Stimulated activated effector memory CD8-positive, alpha-beta T cell treated with anti-CD3 and anti-CD28 coated beads, Interleukin-12 subunit alpha, Interleukin-12 subunit beta, amount 100 ng/mL, for 72 hours (primary cell): ENCODE results near the gene CCN6.
"Not testable (repeated sequence)": the region's sequence is repeated elsewhere in the genome, so short reads cannot be mapped to it uniquely, and the experiment has no call there.

Source experiments
- ATAC-seq: fragments of 150-1000 bp; cut with Tn5 transposase; 2 replicates; pipeline ENCODE4 v1.10.0; 2021
- DNase-seq, 2 donors: peaks; one replicate each; pipeline ENCODE4 v3.0.0; 2021 to 2022; ENCODE audit warnings: low spot score in 2 of 2
- H3K27ac Mint-ChIP-seq: one replicate; pipeline ENCODE4 v1.8.0; 2022; ENCODE audit warnings: mild to moderate bottlenecking, mixed read lengths
- H3K36me3 Mint-ChIP-seq: one replicate; pipeline ENCODE4 v1.8.0; 2022; ENCODE audit warnings: mild to moderate bottlenecking, mixed read lengths
- H3K4me1 Mint-ChIP-seq: one replicate; pipeline ENCODE4 v1.8.0; 2022; ENCODE audit warnings: mixed read lengths
- H3K4me3 Mint-ChIP-seq: one replicate; pipeline ENCODE4 v1.8.0; 2022; ENCODE audit warnings: mild to moderate bottlenecking, mixed read lengths
- H3K9me3 Mint-ChIP-seq: one replicate; pipeline ENCODE4 v1.8.0; 2022; ENCODE audit warnings: mixed read lengths

The CCN6 gene

DNA sequence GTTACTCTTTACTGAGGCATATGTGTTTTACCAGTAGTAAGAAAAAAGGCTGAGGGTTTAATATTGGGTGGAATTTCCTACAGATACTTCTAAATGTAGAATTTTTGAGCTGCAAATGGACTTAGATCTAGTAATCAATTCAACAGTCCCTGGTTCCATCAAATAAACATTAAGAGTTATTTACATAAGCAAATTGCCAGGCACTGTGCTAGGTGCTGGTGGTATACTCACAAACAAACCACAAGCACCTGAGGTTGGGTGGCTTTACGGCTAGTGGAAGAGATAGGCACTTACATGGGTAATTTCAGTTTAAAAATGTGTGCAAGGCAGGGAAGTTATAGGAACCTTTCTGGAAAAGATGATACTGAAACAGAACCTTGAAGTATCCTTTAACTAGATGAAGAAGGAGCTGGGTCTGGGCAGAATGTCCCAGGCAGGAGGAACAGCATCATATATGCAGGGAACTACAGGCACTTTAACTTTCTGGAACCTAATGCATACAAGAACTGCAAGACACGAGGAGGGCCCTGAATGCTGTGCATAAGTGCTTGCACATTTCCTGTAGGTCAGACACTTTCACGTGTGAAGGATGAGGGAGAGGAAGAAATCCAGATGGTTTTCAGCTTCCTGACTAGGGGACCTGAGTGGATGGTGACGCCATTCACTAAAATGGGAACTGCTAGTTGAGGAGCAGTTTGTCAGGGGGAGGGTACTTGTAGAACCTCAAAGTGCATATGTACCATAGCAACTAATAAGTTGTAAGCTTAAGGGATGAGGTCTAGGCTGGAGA lies 4.5 kb downstream of the CCN6 start:
- no peak for ATAC-seq
- Mint-ChIP-seq H3K4me3 (no peak overlapping the region), H3K4me1 (no peaks in the 10 kb centered on the region), H3K36me3 (no peaks in the 10 kb centered on the region), H3K9me3 (no peaks in the 10 kb centered on the region), H3K27ac (no peak overlapping the region)
- DNase-seq = no peak

DNA sequence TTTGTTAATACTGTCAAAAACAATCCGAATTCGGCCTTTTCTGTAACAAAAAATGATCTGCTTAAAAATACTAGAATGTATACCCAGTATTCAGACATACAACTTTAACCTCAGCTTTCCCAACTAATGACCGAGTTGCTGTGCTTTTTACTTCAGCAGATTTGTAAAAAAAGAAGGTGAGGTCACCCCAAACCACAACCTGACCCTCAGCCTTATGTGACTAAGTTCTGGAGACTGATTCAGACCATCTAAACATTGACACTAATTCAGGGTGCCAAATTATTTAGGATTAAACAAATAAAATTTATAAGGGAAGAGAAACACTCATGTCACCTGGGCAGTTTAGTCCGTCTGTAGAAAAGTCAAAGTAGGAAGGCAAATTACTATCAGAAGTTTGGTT lies 7.7 kb downstream of the CCN6 start:
- Mint-ChIP-seq H3K36me3 (no peaks in the 10 kb centered on the region), H3K4me3 (no peak overlapping the region), H3K27ac (no peak overlapping the region), H3K9me3 (no peaks in the 10 kb centered on the region), H3K4me1 (no peaks in the 10 kb centered on the region)
- DNase-seq = no peak
- no peak for ATAC-seq

DNA sequence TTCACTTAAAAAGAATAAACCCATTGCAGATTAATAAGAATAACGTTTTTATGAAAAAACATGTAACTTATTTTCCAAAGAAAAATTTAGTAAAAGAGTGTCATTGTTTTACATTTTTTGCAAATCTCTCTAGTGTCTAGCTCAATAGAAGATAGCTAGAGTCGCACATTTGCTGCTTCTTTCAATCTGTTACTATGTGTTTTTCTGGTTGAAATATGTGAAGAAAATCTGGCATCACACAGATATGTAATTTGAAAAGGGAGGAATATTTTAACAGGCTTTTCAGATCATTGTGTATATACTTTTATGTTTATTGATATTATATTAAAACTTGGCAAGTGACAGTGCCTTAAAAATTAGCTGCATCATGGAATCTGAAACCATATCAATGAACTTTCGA lies 9.1 kb downstream of the CCN6 start:
- no peak overlapping the region for H3K4me3 Mint-ChIP-seq
- no peak for ATAC-seq
- DNase-seq = no peak
- H3K4me1 Mint-ChIP-seq = no peaks in the 10 kb centered on the region
- H3K9me3 Mint-ChIP-seq = no peaks in the 10 kb centered on the region
- no peak overlapping the region for H3K27ac Mint-ChIP-seq
- H3K36me3 Mint-ChIP-seq = no peaks in the 10 kb centered on the region

DNA sequence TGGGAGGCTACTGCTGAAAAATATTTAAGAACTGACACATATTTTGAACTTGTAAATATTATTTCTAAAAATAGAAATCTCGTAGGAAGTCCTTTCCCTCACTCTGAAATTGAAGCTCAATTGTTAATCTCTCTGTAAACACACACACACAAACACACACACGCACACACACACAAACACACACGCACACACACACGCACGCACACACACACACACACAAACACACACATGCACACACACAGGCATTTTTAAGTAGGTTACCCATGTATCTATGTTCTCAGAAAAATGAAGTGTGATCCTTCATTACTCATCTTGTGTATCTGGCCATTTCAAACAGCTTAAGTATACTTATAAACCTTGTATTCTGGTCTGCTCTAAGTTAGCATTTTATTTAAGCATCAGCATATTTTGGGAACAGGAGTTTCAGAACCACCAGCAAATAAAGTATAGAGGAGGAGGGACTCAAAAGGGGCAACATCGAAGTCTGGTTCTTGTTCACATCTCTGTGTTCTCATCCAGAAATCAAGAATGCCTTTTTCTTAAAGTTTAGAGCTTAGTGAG lies 11.6 kb downstream of the CCN6 start:
- Mint-ChIP-seq H3K36me3 (peaks cover 17% of the 10 kb centered on the region), H3K4me1 (no peaks in the 10 kb centered on the region), H3K9me3 (no peaks in the 10 kb centered on the region), H3K4me3 (no peak overlapping the region), H3K27ac (no peak overlapping the region)
- ATAC-seq (no peak), DNase-seq (no peak)

DNA sequence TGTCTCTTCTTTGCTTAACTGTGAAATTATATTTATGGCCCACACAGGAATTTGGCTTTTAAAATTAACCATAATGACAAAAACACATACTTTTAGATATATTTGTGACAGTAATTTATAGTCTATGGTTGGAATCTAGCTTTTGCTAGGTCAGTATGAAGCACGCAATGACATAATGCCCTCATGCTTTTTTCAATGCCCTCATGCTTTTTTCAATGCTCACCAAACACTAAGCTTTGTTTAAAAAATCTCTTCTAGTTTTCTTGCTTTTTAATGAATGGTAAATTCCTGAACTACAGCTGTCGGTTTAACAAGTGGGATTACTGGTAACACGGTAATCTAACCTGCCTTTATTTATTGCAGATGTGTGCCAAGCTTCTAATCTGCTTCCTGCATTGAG lies 12.7 kb downstream of the CCN6 start:
- ATAC-seq (no peak), DNase-seq (no peak)
- no peak overlapping the region for H3K4me3 Mint-ChIP-seq
- no peak overlapping the region for H3K27ac Mint-ChIP-seq
- H3K4me1 Mint-ChIP-seq = no peaks in the 10 kb centered on the region
- H3K9me3 Mint-ChIP-seq = no peaks in the 10 kb centered on the region
- H3K36me3 Mint-ChIP-seq = peaks cover 25% of the 10 kb centered on the region

DNA sequence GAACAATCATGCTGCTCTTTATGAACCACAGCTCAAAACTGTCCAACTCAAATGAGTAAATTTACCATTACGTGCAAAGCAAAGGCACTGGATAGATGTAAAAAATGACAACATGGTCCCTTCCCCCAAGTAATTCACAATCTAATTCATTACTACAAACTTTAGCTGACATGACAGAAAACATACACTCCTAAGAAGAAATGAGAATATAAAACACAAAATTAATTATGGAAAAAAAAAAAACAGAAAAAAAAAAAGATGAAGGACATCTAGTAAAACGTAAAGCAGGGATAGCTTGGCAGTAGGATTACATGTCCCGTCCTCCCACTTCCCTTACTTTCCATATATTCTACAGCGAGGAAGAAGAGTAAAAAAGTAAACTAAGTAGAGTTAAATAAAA lies 27.7 kb downstream of the CCN6 start:
- Mint-ChIP-seq H3K4me1 (peaks cover 9% of the 10 kb centered on the region), H3K36me3 (peaks cover 80% of the 10 kb centered on the region), H3K27ac (no peak overlapping the region)

DNA sequence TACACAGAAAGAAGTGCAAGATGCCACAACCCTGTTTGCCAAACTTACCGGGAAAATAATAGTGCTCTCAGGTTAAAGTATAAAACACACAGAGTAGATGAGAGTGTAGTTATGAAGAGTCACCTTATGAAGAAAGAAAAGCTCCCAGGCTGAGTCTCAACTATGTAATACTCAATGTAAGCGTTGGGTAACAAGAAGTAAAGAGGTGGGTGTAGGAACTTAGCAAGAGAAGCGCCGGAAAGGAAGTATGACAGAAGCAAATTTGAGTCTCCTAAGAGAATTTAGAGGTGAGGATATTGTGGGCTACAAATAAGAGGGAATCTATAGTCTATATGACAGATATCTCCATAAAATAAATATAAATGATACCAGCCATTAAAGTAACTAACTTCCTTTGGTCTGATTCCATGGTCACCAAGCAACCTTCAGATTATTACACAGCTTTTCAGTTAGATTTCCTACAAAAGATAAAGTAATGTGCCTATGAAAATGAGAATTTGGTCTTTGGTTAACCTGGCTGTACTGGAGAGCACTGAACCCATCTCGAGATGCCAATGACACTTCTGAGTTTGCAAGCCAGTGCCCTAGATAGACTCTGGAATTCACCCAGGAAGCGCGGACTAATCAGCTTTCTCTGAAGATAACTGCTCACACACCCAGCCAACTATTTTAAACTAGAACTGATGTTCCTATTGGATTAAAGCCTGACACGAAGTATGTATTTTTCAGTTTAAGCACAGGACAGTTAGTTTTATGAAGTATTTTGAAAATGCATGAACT lies 31.6 kb downstream of the CCN6 start:
- no peak overlapping the region for H3K4me3 Mint-ChIP-seq

More for the DNA sequence above, 27.7 kb downstream of the CCN6 start:
- ATAC-seq = no peak
- Mint-ChIP-seq H3K9me3 (no peaks in the 10 kb centered on the region), H3K4me3 (no peak overlapping the region)
- DNase-seq = no peak

DNA sequence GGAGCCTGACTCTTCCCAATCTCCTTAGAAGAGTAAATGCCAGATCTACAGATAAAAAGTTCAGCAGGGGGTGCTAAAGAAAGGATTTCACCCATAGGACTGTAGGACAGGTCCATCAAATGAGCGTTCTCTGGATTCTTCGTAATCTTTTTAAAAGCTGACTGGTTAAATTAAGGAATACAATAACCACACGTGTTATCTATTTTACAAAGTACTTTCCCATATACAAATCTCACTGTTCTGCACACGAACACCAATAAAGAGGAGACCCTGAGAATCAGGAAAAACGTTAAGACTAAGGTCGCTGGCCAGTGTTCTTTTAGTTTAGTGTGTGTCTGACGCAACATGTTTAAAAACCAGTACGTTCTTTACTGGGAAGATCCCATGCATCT lies 32.8 kb downstream of the CCN6 start:
- no peaks in the 10 kb centered on the region for H3K9me3 Mint-ChIP-seq
- no peak overlapping the region for H3K4me3 Mint-ChIP-seq
- no peak overlapping the region for H3K27ac Mint-ChIP-seq
- DNase-seq (no peak), ATAC-seq (peak; percentile 33)
- H3K36me3 Mint-ChIP-seq = peaks cover 28% of the 10 kb centered on the region
- H3K4me1 Mint-ChIP-seq = peaks cover 9% of the 10 kb centered on the region

More for the DNA sequence above, 31.6 kb downstream of the CCN6 start:
- no peaks in the 10 kb centered on the region for H3K9me3 Mint-ChIP-seq
- peaks cover 41% of the 10 kb centered on the region for H3K36me3 Mint-ChIP-seq
- peaks cover 9% of the 10 kb centered on the region for H3K4me1 Mint-ChIP-seq
- DNase-seq = no peak
- ATAC-seq = no peak
- no peak overlapping the region for H3K27ac Mint-ChIP-seq

DNA sequence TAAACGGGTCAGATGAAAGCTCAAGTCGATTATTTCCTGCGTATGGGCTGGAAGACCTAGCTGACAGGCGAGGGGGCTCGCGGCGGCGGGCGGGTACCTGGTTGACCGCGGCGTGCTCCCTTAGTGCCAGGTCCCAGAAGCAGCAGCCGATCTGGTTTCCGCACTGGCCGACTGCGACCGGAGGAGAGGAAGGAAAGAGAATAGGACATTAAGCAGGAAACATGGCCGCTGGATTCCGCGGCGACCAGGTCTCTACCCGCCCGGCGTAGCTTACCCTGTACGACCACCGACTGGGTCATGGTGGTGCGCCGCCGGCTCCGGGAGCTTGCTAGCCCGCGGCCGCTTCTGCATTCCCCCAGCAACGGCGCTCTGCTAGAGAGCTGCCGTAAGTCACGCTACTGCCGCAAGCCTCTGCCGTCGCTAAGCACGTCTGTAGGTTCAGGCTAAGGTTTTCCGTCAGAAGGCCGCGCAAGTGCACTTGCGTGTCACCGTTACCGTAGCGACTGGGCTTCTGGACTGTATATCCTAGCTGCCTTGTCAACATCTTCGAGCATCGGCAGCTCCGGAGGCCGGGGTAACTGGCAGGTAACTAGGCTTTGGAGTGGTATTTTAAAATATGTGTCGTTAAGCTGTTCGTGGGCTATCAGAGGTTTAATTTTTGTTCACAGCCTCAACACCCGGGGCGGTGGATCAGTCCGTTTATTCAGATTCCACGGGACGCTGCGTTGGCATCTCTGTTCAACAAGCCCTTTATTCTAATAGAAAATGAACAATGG lies 33.4 kb downstream of the CCN6 start, which contains the start of the genes FAM229B and TUBE1:
FAM229B (plus strand) TSS at position 456 of the 776 bp plus-strand sequence. CDS start 11,693 bp downstream, outside the sequence.
TUBE1 (minus strand) TSS at position 347 of the 776 bp plus-strand sequence; CDS start at position 299, 48 bp downstream.
- H3K4me3 Mint-ChIP-seq = no peak within 1 kb of the TSS
- peaks cover 27% of the 10 kb centered on the region for H3K36me3 Mint-ChIP-seq
- DNase-seq (peak; percentile 63 to 91), ATAC-seq (peak; percentile 97)
- H3K4me1 Mint-ChIP-seq = peaks cover 9% of the 10 kb centered on the region
- H3K9me3 Mint-ChIP-seq = no peaks in the 10 kb centered on the region
- H3K27ac Mint-ChIP-seq = no peak within 1 kb of the TSS

DNA sequence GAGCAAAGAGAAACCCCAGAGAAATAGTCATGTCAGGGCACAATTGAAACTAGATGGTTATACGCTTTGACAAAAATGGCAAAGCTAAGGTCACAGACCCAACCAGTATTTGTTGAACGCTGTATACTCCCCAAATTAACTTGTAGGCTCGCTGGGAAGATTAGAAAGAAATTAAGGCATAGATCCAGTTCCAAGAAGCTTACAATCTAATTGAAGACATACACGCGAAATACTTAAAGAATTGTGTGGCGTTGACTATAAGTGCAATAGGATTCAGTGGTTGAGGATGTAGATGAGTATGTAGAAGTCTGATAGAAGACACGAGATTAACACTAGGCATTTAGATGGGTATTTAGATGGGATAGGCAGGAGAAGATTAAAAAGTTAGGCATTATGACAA lies 34.0 kb downstream of the CCN6 start:
- Mint-ChIP-seq H3K4me3 (no peak overlapping the region), H3K27ac (no peak overlapping the region), H3K9me3 (no peaks in the 10 kb centered on the region), H3K36me3 (peaks cover 25% of the 10 kb centered on the region), H3K4me1 (peaks cover 9% of the 10 kb centered on the region)
- ATAC-seq (no peak), DNase-seq (no peak)

DNA sequence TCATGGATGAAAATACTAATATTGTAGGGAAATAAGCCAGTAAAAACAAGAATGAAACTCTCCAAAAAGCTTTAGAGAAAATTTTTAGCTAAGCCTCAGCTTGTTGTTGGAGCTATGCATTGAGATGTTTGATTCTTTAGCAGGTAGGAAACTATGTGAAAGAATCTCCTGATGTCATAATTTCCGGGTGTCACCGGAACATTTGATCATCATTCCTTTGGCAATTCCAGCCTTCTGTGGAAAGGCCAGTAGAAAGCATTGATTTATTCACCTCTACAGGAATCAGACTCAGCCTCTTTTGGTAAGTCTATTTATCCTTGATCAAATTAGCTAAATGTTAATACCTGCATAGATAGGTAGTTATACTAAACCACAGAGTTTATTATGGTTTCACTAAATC lies 43.0 kb downstream of the CCN6 start:
- H3K36me3 Mint-ChIP-seq = no peaks in the 10 kb centered on the region
- H3K27ac Mint-ChIP-seq = no peak overlapping the region
- no peaks in the 10 kb centered on the region for H3K9me3 Mint-ChIP-seq
- H3K4me1 Mint-ChIP-seq = no peaks in the 10 kb centered on the region
- no peak for DNase-seq
- ATAC-seq = no peak
- H3K4me3 Mint-ChIP-seq = no peak overlapping the region

DNA sequence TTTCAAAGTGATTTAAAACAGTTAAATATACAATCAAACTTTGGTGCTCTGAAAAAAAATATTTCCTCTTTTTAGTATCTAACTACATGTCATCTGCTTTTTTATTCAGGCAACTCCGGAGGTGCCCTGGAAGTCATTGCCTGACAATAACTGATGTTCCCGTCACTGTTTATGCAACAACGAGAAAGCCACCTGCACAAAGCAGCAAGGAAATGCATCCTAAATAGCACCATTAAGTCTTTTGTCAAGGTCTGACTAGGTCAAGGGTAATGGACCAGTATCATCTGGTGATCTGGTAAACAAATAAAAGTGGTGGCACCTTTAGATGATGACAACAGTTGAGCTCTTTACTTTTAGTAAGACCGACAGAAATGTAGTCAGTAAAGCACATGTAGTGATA lies 46.7 kb downstream of the CCN6 start:
- no peak for DNase-seq
- H3K4me3 Mint-ChIP-seq = no peak overlapping the region
- no peak for ATAC-seq
- peaks cover 4% of the 10 kb centered on the region for H3K9me3 Mint-ChIP-seq
- no peaks in the 10 kb centered on the region for H3K4me1 Mint-ChIP-seq
- H3K27ac Mint-ChIP-seq = no peak overlapping the region
- no peaks in the 10 kb centered on the region for H3K36me3 Mint-ChIP-seq

DNA sequence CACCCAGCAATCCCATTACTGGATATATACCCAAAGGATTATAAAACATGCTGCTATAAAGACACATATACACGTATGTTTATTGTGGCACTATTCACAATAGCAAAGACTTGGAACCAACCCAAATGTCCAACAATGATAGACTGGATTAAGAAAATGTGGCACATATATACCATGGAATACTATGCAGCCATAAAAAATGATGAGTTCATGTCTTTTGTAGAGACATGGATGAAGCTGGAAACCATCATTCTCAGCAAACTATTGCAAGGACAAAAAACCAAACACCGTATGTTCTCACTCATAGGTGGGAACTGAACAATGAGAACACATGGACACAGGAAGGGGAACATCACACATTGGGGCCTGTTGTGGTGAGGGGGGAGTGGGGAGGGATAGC lies 52.1 kb downstream of the CCN6 start:
- H3K9me3 Mint-ChIP-seq, ATAC-seq, H3K4me1 Mint-ChIP-seq, H3K27ac Mint-ChIP-seq, H3K36me3 Mint-ChIP-seq, DNase-seq, H3K4me3 Mint-ChIP-seq: not testable (repeated sequence)

DNA sequence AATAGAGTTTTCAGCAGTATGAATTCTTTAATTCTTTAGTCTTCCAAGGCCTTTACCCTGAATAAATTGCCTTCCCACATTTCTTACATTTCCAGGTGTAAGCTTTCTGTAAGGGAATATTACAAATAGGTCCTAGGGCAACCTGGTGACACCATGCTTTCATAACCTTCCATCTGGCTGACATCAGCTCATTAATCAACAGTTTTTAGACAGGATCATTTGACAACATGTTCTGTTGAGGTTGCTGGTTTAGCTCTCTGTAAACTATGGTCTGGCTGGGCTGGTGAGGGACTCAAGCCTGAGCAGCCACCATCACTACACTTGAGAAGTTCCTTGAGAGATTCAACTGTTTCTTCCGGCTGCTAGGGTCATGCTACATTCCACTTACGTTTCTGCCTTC lies 52.7 kb downstream of the CCN6 start:
- no peaks in the 10 kb centered on the region for H3K4me1 Mint-ChIP-seq
- no peak overlapping the region for H3K4me3 Mint-ChIP-seq
- peaks cover 4% of the 10 kb centered on the region for H3K9me3 Mint-ChIP-seq
- no peak for DNase-seq
- no peak for ATAC-seq
- no peak overlapping the region for H3K27ac Mint-ChIP-seq
- H3K36me3 Mint-ChIP-seq = no peaks in the 10 kb centered on the region

DNA sequence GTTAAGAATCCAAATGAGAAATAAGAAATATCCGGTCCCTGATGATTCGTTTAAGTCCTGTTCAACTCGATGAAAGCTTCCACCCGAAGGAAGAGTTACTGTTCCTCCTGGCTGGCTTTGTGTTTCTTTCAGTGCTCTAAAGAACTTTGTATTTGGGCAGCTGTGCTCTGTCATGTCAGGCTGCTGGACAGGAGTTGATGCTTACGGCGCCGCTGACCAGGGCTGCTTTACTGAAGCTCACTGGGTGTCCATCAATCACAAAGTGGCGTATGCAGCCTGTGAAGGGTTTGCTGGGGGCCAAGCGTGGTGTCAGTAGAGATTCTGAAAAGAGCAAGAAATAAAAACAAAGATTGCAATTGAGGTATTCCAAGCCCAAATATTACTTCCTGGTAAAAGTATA lies 55.4 kb downstream of the CCN6 start:
- no peaks in the 10 kb centered on the region for H3K36me3 Mint-ChIP-seq
- H3K9me3 Mint-ChIP-seq = peaks cover 4% of the 10 kb centered on the region
- no peak for DNase-seq
- no peaks in the 10 kb centered on the region for H3K4me1 Mint-ChIP-seq
- no peak overlapping the region for H3K27ac Mint-ChIP-seq
- no peak for ATAC-seq
- H3K4me3 Mint-ChIP-seq = no peak overlapping the region
